NCI-H510A treated with DMSO at 0.1 percent for 48 hours (cell line): ENCODE measurements around the gene CCL17.
A peak's percentile ranks its signal among the peaks of the same experiment; 100 is the strongest.
"Not testable (repeated sequence)": the region's sequence is repeated elsewhere in the genome, so short reads cannot be mapped to it uniquely, and the experiment has no call there.

Source experiments
- DNase-seq: peaks from one replicate; lab custom pipeline; 2025; lab: John Stamatoyannopoulos, UW

The CCL17 gene

DNA sequence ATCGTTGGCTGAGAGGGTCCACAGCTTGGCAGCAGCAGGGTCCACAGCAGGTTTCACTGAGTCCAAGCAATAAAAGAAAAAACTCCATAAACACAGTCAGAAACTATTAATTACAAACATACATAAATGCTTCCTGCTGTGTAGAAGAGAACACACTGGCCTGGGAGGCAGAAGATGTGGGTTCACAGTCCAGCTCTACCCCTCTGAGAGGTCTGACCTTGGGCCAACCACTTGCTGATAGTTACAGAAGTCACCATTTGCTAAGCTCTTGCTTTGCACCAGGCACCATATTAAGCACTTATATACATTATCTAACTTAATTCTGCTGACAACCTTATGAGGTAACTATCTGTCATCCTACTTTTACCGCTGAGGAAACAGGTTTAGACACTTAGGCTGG, 27.9 kb downstream of the CCL17 start:
- DNase-seq = no peak

DNA sequence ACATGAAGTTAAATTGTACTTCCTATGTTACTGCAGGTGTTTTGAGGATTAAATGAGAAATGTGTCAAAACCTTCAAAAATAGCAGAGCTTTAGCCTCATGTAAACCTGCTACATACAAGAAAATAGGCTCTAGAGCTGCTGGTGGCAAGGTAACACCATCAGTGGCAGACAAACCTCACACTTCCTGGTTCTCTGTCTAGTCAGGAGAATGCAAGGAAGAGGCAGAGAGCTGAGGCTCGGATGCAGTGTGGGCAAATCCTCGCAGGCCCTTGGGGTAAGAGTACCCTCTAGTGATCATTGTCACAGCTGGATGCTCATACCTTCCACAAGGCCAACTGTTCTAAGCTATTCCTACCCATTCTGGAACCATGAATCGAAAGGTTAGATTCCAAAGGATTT, 28.4 kb downstream of the CCL17 start:
- no peak for DNase-seq

DNA sequence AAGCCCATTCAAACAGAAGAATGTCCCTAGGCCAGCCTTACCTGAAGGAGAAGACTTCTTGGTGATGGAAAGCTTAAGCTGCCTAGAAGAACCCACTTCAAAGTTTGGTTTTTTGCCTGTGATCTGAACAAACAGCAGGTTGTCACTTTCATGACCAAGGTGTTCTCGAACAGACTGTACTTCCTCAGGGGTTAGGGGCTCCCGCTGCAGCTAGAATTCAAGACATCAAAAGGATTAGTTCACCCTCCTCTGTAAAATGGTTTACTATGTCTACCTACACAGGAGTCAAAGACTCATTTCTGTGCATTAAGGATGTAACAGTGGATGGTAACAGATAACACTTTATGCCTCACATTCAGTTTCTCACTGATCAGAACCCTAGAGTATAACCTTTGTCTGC, 29.4 kb downstream of the CCL17 start:
- DNase-seq = no peak

DNA sequence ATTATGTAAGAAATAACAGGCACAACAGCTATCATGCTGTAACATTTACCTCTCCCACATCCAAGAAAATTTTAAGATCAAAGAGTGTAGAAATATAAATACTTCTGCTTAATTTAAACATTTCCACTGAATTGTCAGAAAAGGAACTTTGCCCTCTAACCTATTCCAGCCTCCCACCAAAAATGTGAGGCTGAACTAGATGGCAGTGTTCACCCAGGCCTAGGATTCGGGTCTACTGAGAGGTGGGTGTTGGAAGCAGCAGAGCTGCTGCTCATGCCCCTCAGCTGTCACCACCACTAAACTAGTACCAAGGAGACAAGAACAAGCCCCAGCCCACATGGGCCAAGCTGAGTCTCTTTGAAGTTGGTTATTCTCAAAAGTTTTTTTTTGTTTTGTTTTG, 31.3 kb downstream of the CCL17 start:
- no peak for DNase-seq

DNA sequence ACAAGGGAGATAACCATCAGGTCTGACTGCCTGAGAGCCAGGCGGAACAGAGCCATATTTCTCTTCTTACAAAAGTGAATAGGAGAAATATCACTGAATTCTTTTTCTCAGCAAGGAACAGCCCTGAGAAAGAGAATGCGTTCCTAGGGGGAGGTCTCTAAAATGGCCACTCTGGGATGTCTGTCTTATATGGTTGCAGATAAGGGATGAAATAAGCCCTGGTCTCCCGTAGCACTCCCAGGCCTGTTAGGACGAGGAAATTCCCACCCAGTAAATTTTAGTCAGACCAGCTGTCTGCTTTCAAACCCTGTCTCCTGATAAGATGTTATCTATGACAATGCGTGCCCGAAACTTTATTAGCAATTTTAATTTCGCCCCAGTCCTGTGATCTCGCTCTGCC, 35.4 kb downstream of the CCL17 start:
- DNase-seq = not testable (repeated sequence)

DNA sequence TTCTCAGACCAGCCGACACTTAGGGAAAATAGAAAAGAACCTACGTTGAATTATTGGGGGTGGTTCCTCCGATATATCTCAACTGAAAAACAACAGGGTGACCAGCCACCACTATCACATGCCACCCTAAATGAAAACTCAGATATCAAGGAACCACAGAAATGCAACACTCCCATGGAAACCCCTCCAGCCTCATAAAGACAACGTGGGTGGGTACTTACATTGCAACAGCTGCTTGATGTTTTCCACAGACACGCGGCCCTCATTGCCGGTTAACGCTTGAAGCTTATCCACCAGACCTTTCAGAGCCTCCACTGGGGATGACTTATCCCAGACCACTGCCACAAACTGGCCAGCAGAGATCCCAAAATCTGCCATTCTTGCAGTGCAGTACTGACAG, 36.0 kb downstream of the CCL17 start:
- DNase-seq = not testable (repeated sequence)

DNA sequence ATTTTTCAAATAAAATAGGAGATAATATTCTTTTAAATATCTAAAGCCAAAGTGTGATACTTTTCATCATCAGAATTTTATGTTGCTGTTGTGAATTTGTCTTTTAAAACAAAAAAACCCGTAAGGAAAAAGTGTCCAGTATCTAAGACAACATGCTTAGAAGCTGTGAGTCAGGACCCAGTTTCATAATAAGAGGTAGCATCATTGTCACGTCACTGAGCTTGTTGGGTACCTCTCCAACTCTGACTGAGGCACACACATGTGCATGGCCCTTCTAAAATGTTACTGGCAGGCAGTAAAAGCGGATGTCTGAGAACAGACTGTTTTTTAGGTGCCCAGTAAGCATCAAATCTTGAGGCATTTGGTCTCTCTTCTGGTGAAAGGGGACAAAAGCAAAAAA, 40.1 kb downstream of the CCL17 start:
- no peak for DNase-seq

DNA sequence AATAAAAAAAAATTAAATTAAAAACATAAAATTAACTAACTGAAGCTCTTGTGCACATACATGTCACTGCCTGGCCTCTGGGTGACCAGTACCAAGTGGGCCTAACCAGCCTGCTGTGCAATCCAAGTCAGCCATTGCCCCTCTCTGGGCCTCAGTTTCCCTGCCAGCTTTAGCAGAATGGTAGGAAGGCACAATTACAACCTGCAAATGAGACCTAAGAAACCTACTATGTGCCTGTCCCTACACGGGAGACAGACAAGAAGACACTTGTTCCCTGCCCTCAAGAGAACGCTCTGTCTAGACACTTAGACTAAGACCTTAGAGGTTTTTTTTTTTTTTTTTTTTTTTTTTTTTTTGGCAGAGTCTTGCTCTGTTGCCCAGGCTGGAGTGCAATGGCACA, 40.9 kb downstream of the CCL17 start:
- DNase-seq = no peak

DNA sequence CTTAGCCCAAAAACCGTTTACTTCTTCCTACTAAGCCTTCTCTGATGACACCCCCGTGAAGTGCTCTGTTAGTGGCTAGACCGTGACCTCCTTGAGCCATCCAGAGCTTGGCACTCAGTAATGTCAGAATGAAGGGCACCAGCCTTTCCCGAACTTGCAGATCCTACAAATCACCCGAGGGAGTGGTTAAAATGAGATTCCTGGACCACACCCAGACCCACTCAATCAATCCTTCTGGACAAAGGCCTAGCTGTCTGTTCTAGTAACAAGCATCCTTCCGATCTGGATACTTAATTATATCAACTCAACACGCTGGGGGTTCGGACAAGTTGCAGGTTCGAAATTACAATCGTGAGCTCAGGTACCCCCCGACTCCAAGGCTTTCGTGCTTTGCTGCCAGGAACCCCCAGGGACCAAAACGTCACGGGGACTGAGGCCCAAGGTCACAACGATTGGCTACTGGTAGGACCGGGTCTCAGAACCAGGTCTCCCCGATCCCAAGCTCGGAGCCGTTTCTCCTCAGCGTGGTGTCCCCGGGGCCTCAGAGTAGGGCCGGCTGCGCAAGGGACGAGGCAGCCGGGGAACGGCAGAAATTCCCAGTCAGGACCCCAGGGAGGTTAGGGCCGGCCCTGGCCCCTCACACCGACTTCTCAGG, 42.1 kb downstream of the CCL17 start:
- peak; percentile 33 for DNase-seq

DNA sequence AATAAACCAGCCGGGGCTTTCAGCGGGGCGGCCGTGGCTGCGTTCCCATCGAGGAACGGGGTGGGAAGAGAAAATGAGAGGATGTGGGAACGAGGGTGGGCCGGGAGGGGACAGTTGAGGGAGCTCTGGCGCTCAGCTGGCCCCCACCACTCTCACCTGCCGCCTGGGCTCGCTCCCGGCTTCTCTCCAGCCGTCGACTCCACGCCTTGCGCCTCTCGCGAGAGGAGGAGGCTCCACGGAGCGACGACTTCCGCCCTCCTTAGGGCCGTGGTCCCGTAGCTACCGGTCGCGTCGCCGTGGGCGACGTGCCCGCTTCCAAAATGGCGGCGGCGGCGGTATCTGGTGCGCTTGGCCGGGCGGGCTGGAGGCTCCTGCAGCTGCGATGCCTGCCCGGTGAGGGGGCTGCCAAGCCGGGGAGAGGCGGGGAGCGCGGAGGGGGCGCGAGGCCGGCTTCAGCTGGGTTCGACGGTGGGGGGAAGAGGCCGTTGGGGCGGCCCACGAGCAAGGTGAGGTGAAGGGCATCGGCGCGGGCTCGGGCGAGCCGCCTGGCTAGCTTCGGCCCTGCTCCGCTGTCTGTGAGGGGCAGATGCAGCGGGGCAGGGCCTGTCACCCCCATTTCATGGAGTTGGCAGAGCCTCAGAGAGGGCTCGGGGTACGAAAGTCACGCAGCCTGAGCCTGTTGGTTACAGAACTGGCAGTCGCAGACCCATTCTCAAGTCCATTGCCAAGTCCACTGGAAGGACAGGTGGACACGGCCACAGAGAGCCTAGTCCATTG, 42.8 kb downstream of the CCL17 start, which contains the start of the genes CIAPIN1 and COQ9:
CIAPIN1 (minus strand) TSS at position 200 of the 777 bp plus-strand sequence. CDS start 6,457 bp downstream, outside the sequence.
COQ9 (plus strand) TSS at position 294 of the 777 bp plus-strand sequence; CDS start at position 321, 27 bp downstream.
- peak; percentile 79 for DNase-seq

DNA sequence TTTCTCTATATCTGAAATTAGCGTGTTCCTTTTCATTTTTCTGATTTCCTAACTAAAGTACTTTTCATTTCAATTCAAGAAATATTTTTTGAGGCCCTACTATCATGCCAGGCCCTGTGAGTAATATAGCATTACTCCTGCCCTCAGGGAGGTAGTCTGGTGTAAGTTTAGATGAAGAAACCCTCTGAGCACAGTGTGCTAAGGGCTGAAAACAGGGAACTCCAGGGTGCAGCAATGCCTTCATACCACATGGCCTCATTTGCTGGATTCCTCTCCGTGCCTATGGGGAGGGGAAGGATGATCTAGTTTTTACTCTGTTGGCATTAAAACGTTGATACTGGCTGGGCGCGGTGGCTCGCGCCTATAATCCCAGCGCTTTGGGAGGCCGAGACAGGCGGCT, 47.5 kb downstream of the CCL17 start:
- DNase-seq = no peak

DNA sequence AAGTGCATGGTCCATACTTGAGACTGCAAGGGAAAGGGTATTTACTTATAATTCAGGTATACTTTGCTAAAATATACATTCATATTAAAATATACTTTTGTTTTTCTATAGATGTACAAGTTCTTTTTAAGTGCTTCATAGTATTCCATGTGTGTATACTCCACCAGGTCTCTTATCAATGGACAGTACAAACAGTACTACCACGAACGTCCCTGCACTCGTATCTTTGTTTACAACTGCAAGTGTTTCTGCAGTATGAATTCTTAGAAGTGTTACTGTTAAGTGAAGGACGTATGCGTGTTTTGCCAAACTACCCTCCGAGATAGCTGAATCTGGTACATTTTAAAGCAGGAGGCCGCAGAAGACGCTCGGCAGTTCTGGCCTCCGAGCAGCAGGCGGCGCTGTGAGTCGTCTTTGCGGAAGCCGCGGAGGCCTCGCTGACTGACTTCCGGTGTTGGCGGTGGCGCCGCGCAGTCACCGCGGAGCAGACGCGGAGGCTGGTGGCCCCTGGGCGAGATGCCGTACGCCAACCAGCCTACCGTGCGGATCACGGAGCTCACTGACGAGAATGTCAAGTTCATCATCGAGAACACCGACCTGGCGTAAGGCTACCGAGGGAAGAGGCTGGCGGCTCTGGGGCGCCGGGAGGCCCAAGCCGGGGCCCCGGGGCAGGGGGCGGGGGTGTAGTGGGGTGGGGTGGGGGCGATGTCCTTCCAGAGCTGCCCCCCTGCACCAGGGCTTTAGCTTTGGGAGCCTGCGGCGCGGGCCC, 57.8 kb downstream of the CCL17 start, which contains the start of gene POLR2C:
POLR2C (plus strand) TSS at position 471 of the 769 bp plus-strand sequence; CDS start at position 517, 46 bp downstream.
- DNase-seq = peak; percentile 71

DNA sequence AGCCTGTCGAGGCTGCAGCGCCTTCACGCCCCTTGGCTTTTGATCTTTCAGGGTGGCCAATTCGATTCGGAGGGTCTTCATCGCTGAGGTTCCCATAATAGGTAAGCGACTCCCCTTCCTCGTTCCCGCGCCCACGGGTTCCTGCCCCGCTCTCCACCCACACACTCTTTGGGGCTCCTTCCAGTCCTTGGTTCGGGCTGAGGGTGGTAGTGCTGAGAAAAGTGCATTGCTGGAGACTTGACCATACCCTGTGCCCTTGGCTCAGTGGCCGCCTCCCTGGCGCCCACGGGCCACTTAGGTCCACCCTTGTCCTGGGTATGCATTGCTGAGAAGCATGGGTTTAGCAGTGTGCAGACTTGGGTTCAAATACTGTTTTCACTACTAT, 58.4 kb downstream of the CCL17 start:
- DNase-seq = no peak

DNA sequence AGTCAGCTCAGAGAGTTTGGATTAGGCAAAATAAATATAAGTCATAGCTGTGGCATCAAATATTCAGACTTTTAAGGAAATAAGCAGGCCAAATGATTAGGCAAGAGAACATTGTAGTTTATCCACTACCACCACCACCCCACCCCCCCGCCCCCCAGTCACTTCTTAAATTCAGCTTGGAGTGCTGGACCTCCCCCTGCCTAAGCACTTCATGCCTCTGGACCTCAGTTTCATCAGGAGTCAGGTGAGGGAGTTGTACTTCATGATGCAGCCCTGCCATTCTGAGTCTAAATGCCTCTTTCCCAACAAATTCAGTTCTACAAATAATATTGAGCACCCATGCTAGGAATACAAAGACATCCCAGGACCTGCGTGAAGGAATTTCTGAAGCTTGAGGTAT, 60.0 kb downstream of the CCL17 start:
- DNase-seq = no peak
